ENCODE data around the gene GPALPP1.

DNA sequence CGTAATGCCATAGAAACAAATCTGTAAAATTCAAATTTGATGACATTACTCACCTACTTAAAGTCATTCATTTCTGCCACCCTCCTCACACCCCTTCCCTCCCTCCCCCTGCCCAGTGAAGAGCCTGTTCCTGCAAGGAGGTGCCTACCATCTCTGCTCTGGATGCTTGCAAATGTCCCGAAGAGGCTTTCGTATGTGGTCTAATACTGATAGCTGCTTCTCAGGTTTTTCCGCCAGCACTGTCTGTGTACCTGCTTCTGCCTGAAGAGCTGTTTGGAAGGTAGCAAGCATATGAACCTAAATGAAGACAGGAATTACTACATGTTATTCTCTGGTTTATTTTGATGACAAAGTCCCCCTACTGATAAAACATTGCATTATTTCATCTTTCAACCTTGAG lies 57.1 kb downstream of the GPALPP1 start:
- TF ChIP-seq, protein P1, sequence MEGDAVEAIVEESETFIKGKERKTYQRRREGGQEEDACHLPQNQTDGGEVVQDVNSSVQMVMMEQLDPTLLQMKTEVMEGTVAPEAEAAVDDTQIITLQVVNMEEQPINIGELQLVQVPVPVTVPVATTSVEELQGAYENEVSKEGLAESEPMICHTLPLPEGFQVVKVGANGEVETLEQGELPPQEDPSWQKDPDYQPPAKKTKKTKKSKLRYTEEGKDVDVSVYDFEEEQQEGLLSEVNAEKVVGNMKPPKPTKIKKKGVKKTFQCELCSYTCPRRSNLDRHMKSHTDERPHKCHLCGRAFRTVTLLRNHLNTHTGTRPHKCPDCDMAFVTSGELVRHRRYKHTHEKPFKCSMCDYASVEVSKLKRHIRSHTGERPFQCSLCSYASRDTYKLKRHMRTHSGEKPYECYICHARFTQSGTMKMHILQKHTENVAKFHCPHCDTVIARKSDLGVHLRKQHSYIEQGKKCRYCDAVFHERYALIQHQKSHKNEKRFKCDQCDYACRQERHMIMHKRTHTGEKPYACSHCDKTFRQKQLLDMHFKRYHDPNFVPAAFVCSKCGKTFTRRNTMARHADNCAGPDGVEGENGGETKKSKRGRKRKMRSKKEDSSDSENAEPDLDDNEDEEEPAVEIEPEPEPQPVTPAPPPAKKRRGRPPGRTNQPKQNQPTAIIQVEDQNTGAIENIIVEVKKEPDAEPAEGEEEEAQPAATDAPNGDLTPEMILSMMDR (IDR thresholded peaks at IDR 0.05; ENCODE audit: insufficient read depth, low read depth, low read length), result no peak
- TF ChIP-seq EZH2 (IDR thresholded peaks at IDR 0.05; ENCODE audit: insufficient read depth, low read length), result no peak
